Testis (tissue), 3 donors: ENCODE measurements around the gene THRAP3. TPM values are rescaled to one million over a fixed set of nuclear protein-coding genes. Genes with fewer than 3 reads are reported as not detected.
A peak's percentile ranks its signal among the peaks of the same experiment; 100 is the strongest.
"Not testable (repeated sequence)": the region's sequence is repeated elsewhere in the genome, so short reads cannot be mapped to it uniquely, and the experiment has no call there.

ENCODE experiments used
- DNase-seq: peaks from one replicate; pipeline ENCODE4 v3.0.0-alpha.2; 2019
- H3K27ac ChIP-seq, 2 donors: fragments of 200-600 bp; sonication (generic); one replicate each; pipeline ENCODE4 v1.5.1; 2019
- H3K27me3 ChIP-seq: fragments of 200-600 bp; sonication (generic); one replicate; pipeline ENCODE4 v1.5.1; 2019
- H3K36me3 ChIP-seq: fragments of 200-600 bp; sonication (generic); one replicate; pipeline ENCODE4 v1.5.1; 2017; ENCODE audit warnings: low read depth; ENCODE audit errors: missing control alignments
- H3K4me1 ChIP-seq: fragments of 200-600 bp; sonication (generic); one replicate; pipeline ENCODE4 v1.5.1; 2019
- H3K4me3 ChIP-seq, 2 donors: fragments of 200-600 bp; sonication (generic); one replicate each; pipeline ENCODE4 v1.5.1; 2017 to 2019
- H3K9me3 ChIP-seq: fragments of 200-600 bp; sonication (generic); one replicate; pipeline ENCODE4 v1.5.1; 2017
- POLR2A ChIP-seq: fragments of 450-650 bp; IDR thresholded peaks from one replicate; pipeline ENCODE4 v1.6.1; 2017; ENCODE audit warnings: antibody characterized with exemption, mild to moderate bottlenecking, moderate library complexity
- WGBS, 2 donors: methylation state at CpG; one replicate each; pipeline ENCODE4 v1.1.5; 2018; 5-methylcytosine and 5-hydroxymethylcytosine counted together
- intact Hi-C: fragments of 100-400 bp; cut with DNase I; formaldehyde crosslinking; loops from one replicate; pipeline ENCODE4 v1.15.1; 2023; ENCODE audit warnings: low total_unique reads
- polyA plus RNA-seq: library from polyadenylated mRNA; stranded (reverse); fragments of 350-450 nt; fragmentation: Illumina TruSeq; extraction: RNeasy Lipid Tissue Mini Kit (QIAGEN cat#74804); gene quantifications from one replicate; pipeline ENCODE4 v1.2.3, GENCODE V29; 2014; ENCODE audit warnings: low read depth, low replicate concordance; ENCODE audit not compliant: insufficient read depth
- total RNA-seq, 2 donors: library from RNA; depleted of rRNA; stranded (reverse); fragments of >200 nt; gene quantifications; one replicate each; pipeline ENCODE4 v1.2.3, GENCODE V29; 2016
- TF ChIP-seq, protein P1 (sequence below), 3 experiments: fragments of 450-650 bp in 2 of 3; fragments of 200-600 bp in 1 of 3; sonication (generic) in 1 of 3; IDR thresholded peaks; one replicate each; pipeline ENCODE4 v1.5.1; 2016 to 2019; ENCODE audit warnings: antibody characterized with exemption in 3 of 3, mild to moderate bottlenecking in 2 of 3, moderate library complexity in 1 of 3

Gene THRAP3
- total and polyA plus RNA-seq, 3 donors from 2014 or later: 72.5 to 112 (median 93.0) TPM

DNA sequence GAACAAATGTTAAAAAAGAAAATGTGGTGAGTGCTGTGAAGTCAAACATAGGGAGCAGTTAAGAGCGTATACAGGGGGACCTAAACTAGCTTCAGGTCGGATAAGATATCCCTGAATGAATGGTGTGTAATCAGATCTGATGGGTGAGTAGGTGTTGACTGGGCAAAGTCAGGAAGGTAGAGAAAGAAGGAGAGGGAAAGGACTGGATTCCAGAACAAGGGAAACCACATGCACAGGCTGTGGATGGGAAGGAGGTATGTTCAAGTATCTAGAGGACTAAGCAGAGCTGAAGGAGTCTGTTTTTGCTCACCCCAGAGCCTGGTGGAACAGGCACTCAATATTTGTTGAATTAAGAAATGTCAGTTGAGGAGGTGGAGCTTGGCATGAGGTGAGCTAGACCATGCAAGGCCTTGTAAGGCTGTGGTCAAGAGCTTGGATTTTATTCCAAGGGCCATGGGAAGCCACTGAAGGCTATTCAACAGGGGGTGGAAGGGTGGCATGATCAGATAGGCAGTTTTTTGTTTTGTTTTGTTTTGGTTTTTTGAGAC is 40.9 kb upstream of the THRAP3 start:
- intact Hi-C loops: no loop called here
- no peaks in the 10 kb centered on the region for H3K27me3 ChIP-seq
- 90 to 93% methylated on average over 2 of the region's 2 CpGs for WGBS, 2 donors
- DNase-seq: no peak
- TF ChIP-seq, protein P1, sequence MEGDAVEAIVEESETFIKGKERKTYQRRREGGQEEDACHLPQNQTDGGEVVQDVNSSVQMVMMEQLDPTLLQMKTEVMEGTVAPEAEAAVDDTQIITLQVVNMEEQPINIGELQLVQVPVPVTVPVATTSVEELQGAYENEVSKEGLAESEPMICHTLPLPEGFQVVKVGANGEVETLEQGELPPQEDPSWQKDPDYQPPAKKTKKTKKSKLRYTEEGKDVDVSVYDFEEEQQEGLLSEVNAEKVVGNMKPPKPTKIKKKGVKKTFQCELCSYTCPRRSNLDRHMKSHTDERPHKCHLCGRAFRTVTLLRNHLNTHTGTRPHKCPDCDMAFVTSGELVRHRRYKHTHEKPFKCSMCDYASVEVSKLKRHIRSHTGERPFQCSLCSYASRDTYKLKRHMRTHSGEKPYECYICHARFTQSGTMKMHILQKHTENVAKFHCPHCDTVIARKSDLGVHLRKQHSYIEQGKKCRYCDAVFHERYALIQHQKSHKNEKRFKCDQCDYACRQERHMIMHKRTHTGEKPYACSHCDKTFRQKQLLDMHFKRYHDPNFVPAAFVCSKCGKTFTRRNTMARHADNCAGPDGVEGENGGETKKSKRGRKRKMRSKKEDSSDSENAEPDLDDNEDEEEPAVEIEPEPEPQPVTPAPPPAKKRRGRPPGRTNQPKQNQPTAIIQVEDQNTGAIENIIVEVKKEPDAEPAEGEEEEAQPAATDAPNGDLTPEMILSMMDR (IDR thresholded peaks at IDR 0.05): no peak
- no peak for TF ChIP-seq POLR2A
- no peaks in the 10 kb centered on the region for H3K36me3 ChIP-seq
- no peak overlapping the region for H3K27ac ChIP-seq
- no peaks in the 10 kb centered on the region for H3K9me3 ChIP-seq
- peaks cover 7% of the 10 kb centered on the region for H3K4me1 ChIP-seq
- no peak overlapping the region for H3K4me3 ChIP-seq

DNA sequence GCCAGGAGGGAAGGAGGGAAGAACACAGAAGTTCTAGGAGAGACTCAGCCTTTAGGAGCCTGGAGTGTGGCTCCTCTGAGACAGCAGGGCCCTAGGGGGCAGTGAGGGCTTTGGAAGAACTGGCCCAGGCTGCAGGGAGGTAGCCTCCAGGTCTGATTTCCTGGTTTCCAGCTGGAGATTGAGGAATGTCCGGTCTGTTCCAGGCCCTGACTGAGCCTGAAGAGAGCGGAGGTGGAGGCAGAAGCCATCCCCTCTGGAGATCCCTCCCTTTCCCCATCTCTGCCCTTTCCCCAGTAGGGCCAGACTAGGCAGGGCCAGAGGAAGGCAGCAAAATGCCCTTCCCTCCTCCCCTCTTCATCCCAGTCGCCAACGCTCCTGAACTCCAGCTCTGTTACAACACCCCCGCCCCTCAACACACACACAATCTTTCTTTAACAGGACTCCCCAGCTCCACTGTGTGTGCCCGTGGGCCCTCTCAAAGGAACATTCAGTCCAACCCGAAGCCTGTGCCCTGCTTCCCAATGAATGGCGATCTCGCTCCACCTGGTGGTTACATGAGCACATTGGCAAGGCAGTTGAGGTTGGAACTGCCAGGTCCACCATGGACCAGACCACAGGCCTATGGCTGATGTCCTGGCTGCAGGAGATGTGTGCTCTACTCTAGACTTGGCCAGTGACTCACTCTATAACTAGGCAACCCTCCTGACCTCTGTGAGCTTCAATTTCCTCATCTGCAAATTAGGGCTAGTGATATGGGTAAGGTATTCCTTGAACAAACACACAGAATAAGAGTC is 36.2 kb upstream of the THRAP3 start:
- H3K4me3 ChIP-seq: no peak overlapping the region
- intact Hi-C loops: no loop called here
- TF ChIP-seq POLR2A: no peak
- TF ChIP-seq, protein P1 (IDR thresholded peaks at IDR 0.05): peak; percentile 73 to 91 (median 89)
- H3K9me3 ChIP-seq: no peaks in the 10 kb centered on the region
- no peaks in the 10 kb centered on the region for H3K27me3 ChIP-seq
- WGBS, 2 donors: 18 to 22% methylated on average over 9 of the region's 9 CpGs
- peak overlapping the region; percentile 46 to 69 for H3K27ac ChIP-seq
- peaks cover 7% of the 10 kb centered on the region for H3K4me1 ChIP-seq
- DNase-seq: peak; percentile 90
- H3K36me3 ChIP-seq: no peaks in the 10 kb centered on the region

DNA sequence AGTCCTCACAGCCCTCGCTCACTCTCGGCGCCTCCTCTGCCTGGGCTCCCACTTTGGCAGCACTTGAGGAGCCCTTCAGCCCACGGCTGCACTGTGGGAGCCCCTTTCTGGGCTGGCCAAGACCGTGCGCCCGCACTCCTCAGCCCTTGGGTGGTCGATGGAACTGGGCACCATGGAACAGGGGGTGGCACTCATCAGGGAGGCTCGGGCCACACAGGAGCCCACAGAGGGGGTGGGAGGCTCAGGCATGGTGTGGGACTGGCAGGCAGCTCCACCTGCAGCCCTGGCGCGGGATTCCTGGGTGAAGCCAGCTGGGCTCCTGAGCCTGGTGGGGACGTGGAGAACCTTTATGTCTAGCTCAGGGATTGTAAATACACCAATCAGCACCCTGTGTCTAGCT is 27.4 kb upstream of the THRAP3 start:
- WGBS, 2 donors: 93 to 95% methylated on average over 3 to 12 of the region's 12 CpGs
- DNase-seq, intact Hi-C loops, H3K36me3 ChIP-seq, H3K4me1 ChIP-seq, H3K9me3 ChIP-seq, H3K4me3 ChIP-seq, H3K27ac ChIP-seq, H3K27me3 ChIP-seq: not testable (repeated sequence)

DNA sequence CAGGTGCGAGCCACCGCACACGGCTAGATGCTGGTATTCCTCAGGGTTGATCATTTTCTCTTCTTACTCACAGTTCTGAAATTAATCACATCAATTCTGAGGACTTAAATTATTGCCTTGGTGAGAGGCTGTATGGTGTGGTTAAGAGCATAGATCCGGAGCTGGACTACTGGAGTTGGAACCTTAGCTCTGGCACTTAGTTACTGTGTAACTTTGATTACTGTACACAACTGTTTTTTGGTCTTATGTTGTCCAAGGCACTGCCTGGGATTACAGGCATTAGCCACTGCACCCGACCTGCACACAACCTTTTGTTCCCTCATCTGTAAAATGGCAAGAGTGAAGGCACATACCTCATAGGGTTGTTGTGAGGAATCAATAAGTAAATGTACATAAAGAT is 25.6 kb upstream of the THRAP3 start:
- Histone ChIP-seq H3K36me3 (no peaks in the 10 kb centered on the region), H3K4me1 (peaks cover 10% of the 10 kb centered on the region), H3K4me3 (no peak overlapping the region), H3K9me3 (no peaks in the 10 kb centered on the region), H3K27me3 (no peaks in the 10 kb centered on the region), H3K27ac (no peak overlapping the region)
- WGBS, 2 donors: 91 to 94% methylated on average over 5 of the region's 5 CpGs
- no peak for DNase-seq
- TF ChIP-seq POLR2A: no peak
- TF ChIP-seq, protein P1 (IDR thresholded peaks at IDR 0.05): no peak
- intact Hi-C loops: no loop called here

DNA sequence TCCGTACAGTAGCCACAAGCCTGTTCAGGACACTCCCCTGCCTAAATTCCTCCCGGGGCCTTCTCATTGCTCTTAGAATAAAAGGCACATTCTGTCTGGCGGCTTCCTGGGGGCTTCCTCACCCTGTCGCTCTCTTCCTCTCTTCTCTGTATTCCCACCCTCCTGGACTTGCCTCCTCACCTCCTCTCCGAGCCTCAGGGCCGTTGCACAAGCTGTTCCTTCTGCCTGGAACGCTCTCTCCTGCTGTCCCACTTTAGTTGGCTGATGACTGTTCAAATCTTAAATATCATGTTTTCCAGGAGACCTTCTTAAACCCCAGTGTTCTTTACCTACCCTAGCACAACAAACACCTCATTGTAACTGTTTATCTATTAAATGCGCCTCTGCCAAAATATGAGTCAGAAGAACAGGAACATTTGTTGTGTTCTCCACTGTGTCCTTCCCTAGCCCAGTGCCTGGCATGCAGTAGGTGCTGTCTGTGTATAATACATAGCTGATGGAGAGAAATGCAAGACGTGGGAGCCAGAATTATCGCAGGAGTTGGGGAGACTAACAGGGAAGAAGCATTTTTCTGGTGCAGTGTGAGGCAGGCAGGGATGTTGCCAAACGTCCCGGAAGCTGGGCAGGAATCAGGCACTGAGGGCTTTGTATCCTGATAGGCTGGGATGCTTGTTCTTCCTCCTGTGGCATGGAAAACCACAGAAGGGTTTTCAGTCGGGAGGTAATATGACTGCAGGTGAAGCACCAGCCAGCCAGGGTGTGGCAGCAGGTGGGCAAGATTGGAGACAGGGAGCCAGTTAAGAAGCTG is 24.1 kb upstream of the THRAP3 start:
- peaks cover 10% of the 10 kb centered on the region for H3K4me1 ChIP-seq
- H3K4me3 ChIP-seq: no peak overlapping the region
- H3K36me3 ChIP-seq: no peaks in the 10 kb centered on the region
- no peak overlapping the region for H3K27ac ChIP-seq
- H3K9me3 ChIP-seq: no peaks in the 10 kb centered on the region
- WGBS, 2 donors: 43 to 52% methylated on average over 13 of the region's 13 CpGs
- H3K27me3 ChIP-seq: no peaks in the 10 kb centered on the region
- no peak for TF ChIP-seq POLR2A
- TF ChIP-seq, protein P1 (IDR thresholded peaks at IDR 0.05): no peak
- peak; percentile 25 for DNase-seq
- intact Hi-C loops: no loop called here
